Activated gamma-delta T cell treated with anti-CD3 and anti-CD28 coated beads, Interleukin-2, amount 50 U/mL, for 16 hours (primary cell): ENCODE measurements around the gene SERTAD3.
"Not testable (repeated sequence)": the region's sequence is repeated elsewhere in the genome, so short reads cannot be mapped to it uniquely, and the experiment has no call there.

ENCODE experiments used
- DNase-seq: peaks from one replicate; pipeline ENCODE4 v3.0.0-alpha.2; 2020; ENCODE audit warnings: low read depth

Gene SERTAD3, protein sequence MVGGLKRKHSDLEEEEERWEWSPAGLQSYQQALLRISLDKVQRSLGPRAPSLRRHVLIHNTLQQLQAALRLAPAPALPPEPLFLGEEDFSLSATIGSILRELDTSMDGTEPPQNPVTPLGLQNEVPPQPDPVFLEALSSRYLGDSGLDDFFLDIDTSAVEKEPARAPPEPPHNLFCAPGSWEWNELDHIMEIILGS

DNA sequence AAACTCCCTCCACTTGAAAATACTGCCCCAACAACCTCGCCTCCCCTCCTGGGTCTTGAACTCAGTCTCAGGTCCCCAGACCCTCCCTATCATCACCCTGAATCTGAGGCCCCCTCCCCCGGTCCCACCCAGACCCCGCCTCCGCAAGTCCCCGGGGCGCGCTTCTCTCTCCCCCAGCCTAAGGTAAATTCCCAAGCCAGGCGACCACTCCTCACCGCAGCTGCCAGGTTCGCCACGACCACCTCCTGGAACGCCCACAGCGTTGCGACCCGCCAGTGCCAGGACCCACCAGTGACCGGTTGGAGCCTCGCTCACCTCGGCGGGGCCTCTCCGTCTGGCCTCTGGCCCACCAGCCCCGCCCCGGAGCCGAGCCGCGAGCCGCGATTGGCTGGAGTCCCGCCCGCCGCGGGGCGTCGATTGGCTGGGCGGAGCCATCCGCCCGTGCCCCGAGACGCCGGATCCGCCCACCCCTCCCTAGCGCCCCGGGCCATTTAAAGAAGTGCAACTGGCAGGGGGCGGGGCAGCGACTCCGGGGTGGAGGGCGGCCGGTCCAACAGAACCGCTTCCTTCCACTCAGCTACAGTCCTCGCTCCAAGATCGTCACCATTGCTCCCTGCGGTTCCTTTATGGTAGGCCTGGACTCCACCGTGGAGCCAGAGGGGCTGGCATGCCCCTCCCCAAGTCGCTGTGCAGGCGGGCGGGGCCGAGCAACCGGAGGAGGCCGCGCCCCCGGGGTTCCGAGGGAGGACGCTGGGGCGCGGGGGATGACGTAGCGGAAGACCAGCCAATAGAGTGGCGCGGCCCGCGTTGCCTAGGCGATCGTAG, at the start of gene SERTAD3:
Gene SERTAD3 (minus strand): TSS at position 336 of the 825 bp plus-strand sequence. CDS start 2,255 bp downstream, outside the sequence.
- peak; percentile 96 for DNase-seq

DNA sequence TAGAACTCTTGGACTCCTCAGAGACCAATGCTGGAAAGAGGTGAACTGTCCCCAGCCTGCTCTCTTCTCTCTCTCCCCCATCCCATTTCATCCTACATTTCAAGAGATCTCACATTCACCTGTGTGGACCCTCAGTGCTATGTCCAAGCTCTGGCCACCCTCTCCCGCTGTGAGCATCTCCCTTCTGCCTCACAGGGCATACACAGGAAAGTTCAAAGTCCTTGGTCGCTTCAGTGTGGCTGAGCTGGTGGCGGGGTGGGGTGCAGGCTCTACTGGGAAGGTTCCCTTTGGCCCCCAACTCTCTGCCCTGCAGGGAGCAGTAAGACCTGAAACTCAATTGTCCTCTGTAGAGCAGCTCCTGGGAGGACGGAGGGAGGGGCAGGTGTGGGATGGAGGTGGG, 49.6 kb upstream of the SERTAD3 start:
- no peak for DNase-seq

DNA sequence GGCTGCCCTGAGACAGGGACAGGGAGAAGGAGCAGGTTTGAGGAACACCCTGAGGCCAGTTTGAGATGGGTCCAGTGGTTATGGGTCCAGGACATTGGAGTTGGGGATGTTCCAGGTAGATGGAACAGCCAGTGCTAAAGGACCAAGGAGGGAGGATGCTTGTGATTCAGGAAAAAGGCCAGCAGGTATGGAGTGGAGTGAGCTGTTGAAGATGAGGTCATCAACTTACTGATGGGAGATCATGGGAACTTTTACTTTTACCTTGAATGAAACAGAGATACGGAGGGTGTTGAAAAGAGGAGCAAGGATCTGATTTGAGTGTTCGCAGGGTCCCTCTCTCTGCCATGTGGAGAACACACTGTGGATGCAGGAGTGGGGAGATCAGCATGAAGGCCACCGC, 48.1 kb upstream of the SERTAD3 start:
- DNase-seq = no peak

DNA sequence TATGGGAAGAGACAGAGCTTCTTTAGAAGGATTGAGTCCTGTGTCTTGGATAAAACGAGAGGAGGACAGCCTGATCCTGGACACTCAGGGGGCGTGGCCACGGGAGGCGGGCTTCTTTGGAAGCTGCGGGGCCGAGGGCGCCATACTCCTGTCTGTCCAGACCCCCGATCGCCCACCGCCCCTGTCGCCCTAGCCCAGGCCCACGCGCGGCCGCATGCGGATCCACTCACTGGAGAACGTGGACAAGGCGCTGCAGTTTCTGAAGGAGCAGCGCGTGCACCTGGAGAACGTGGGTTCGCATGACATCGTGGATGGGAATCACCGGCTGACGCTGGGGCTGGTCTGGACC, 45.7 kb upstream of the SERTAD3 start:
- DNase-seq = no peak

DNA sequence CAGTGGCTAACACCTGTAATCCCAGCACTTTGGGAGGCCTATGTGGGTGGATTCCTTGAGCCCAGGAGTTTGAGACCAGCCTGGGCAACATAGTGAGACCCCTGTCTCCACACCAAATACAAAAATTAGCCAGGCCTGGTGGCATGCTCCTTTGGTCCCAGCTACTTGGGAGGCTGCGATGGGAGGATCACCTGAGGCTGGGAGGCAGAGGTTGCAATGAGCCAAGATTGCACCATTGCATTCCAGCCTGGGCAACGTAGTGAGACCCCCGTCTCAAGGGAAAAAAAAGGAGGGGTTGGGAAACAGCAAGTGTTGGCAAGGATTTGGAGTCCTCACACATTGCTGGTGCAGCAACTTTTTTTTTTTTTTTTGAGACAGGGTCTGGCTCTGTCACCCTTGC, 41.9 kb upstream of the SERTAD3 start:
- DNase-seq = no peak

DNA sequence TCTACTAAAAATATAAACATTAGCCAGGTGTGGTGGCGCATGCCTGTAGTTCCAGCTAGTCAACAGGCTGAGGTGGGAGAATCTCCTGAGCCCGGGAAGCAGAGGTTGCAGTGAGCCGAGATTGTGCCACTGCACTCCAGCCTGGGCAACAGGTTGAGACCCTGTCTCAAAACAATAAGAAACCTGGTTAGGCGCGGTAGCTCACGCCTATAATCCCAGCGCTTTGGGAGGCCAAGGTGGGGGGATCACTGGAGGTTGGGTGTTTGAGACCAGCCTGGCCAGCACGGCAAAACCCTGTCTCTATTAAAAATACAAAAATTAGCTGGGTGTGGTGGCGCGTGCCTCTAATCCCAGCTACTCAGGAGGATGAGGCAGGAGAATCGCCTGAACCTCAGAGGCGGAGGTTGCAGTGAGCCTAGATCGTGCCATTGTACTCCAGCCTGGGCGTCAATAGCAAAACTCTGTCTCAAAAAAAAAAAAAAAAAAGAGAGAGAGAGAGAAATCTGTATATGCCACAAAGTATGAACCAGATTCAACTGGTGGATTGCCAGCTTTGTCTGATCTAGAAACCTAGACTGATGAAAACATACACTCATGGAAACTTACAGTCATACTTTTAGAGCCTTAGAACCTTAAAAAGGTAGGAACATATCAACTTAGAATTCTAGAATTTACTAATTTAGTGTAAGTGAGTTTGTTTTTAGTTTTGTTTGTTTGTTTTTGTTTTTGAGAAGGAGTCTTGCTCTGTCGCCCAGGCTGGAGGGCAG, 31.9 kb upstream of the SERTAD3 start:
- DNase-seq = not testable (repeated sequence)

DNA sequence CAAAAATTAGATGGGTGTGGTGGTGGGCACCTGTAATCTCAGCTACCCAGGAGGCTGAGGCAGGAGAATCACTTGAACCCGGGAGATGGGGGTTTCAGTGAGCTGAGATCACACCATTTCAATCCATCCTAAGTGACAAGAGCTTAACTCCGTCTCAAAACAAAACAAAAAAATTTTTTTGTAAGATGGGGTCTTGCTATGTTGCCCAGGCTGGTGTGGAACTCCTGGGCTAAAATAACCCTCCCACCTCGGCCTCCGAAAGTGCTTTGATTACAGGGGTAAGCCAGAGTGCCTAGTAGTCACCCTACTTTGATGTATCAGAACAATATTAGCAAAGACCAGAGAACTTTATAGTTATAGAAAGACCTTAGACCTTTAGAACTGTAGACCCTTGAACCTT, 30.6 kb upstream of the SERTAD3 start:
- no peak for DNase-seq

DNA sequence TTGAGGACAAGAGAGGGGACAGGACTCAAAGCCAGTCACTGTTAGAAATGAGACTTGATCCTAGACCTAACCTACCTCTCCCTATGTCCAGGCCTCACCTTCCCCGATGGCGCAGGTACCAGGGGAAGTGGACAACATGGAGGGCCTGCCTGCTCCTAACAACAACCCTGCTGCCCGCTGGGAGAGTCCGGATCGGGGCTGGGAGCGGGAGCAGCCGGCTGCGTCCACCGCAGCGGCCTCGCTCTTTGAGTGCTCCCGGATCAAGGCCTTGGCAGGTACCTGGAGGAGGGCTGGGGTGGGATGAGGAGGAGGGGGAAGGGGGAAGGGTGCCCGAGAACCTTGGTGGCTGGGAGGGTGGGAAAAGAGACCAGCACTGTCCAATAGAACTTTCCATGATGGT, 28.4 kb upstream of the SERTAD3 start:
- DNase-seq = no peak

DNA sequence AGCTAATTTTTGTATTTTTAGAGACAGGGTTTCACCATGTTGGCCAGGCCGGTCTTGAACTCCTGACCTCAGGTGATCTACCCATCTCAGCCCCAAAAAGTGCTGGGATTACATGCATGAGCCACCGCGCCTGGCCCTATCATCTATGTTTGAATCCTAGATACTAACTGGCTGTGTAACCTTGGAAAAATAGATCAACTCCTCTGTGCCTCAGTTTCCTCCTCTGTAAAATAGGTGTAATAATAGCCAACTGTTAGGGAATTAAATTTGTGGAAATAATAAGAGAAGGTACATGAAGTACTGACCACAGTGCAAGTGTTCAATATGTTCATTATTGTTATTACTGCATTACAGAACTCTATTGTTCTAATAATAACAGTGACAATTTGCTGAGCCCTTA, 27.0 kb upstream of the SERTAD3 start:
- DNase-seq = no peak

DNA sequence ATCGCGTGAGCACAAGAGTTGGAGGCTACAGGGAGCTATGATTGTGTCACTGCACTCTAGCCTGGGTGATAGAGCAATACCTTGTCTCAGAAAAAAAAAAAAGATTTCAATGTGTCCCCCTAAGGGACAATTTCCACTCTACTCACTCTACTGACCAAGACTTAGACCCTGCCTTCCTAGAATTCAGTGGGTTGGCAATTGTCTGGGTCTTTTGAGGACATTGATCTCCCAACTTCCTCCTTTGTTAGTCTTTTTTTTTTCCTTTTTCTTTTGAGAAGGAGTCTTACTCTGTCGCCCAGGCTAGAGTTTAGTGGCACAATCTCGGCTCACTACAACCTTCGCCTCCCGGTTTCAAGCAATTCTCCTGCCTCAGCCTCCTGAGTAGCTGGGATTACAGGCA, 24.9 kb upstream of the SERTAD3 start:
- no peak for DNase-seq

DNA sequence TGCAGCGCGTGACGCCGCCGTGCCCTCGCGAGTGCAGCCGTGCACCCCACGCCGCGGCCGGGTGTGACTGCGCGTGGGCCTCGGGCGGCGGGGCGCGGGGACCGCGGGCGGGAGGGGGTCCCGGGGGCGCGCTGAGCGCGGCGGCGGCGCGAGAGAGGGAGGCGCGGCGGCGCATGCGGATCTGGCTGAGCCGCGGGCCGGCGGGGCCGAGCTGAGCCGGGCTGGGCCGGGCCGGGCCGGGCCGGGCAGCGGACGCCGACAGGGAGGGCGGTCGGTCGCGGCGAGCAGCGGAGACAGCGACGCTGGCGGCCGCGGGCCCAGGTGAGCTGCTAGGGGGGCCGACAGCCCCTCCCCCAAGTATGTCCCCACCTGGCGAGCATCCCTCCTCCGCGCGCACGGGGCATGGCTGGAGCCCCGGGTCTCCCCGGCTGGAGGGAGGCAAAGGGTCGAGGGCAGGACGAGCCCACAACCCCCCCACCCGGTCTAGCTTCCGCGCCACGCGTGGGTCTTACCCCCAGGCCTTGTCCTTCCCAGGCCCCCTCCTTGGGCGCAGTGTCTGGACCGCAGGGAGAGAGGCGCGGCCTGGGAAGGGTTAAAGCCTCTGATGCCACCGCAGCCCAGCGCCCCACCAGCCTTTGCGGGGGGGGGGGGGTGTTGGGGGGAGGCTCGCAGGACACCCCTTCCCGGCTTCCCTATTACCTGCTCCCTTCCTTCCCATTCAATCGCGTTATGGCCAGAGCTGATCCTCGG, 23.0 kb upstream of the SERTAD3 start, which contains the start of gene SPTBN4:
Gene SPTBN4 (plus strand): TSS at position 17 of the 750 bp plus-strand sequence. CDS start 5,621 bp downstream, outside the sequence.
- DNase-seq = no peak

DNA sequence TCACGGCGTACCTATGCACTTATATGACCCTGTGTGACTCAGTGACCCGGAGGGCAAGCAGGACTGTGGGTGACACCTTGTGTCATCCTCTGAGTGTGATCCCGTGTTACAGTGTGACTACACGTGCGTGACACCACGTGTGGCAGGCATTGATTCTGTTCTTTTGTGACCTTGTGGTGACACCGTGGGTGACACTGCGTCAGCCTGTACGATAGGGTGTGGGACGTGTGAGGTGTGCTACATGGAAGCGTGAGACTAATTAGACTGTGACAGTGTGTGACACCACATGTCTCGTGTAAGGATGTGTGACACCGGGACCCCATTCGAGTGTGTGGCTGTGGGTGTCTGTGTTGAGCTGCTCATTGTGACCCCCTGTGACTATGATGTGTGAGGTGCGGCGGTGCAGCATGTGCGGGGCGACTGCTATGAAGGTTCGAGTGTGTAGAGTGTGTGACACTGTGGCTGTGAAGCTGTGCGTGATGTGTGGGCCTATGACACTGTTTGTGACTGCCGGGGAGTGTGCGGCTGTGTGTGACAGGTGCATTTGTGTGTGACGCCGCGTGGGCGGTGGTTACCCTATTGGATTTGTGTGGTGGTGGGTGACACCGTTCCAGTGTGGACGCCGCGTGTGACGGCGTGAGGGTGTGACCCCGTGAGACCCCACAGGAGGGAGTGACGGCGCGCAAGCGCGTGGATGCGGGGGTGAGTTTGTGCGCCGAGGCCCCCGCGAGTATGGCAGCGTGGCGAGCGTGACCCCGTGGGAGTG, 22.3 kb upstream of the SERTAD3 start:
- peak; percentile 70 for DNase-seq

DNA sequence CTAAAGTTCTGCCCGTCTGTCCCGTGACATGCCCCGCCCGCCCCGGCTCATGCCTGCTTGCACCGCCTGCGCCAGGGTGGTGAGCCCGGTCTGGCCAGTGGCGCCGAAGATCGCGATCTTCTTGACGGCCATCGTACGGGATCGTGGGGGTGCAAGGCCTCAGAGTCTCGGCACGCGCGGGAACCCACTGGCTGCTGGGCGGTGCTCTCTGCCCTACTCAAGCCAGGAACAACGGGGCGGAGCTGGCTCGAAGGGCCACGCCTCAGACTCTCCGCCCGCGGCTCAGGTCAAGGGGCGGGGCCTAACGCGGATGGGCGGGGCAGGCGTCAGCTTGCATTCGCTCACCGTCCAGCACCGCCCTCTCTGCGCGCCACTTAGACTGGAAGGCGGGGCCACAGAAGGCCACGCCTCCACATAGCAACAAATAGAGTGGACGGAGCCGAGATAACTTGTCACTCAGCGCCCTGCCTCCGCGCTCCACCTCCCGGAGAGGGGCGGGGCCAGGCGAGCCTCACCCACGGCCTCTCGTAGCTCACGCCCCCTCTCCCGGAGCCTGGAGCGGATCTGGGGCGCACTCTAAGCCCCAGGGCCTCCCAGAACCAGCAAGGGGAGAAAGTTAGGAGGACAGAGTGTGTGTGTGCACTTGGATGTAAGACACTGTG, 21.6 kb upstream of the SERTAD3 start, which contains the start of gene BLVRB:
Gene BLVRB (minus strand): TSS at position 189 of the 662 bp plus-strand sequence. CDS start 57 bp downstream, at position 132.
- peak; percentile 99 for DNase-seq

DNA sequence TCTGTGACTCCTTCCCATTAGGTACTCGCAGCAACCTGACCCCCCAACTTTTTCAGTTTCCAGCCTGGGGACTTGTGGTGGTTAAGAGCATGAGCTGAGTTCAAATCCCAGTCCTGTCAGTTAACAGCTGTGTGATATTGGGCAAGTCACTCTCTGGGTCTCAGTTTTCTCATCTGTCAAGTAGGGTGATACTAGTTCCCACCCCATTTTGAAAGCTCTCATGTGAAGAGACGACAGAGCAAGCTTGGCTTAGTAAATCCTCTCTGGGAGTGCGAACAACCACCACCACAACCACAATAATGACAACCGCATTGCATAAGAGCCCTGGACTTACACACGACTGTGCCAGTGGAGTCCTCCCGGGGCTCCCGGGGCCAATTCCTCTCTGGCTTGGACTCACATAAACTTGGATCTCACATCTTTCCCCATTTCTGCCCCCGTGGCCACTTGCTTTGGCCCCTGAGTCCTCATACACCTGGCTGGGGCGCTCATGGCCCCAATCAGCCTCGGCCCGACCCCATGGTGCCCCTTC, 21.0 kb upstream of the SERTAD3 start:
- DNase-seq = peak; percentile 13

DNA sequence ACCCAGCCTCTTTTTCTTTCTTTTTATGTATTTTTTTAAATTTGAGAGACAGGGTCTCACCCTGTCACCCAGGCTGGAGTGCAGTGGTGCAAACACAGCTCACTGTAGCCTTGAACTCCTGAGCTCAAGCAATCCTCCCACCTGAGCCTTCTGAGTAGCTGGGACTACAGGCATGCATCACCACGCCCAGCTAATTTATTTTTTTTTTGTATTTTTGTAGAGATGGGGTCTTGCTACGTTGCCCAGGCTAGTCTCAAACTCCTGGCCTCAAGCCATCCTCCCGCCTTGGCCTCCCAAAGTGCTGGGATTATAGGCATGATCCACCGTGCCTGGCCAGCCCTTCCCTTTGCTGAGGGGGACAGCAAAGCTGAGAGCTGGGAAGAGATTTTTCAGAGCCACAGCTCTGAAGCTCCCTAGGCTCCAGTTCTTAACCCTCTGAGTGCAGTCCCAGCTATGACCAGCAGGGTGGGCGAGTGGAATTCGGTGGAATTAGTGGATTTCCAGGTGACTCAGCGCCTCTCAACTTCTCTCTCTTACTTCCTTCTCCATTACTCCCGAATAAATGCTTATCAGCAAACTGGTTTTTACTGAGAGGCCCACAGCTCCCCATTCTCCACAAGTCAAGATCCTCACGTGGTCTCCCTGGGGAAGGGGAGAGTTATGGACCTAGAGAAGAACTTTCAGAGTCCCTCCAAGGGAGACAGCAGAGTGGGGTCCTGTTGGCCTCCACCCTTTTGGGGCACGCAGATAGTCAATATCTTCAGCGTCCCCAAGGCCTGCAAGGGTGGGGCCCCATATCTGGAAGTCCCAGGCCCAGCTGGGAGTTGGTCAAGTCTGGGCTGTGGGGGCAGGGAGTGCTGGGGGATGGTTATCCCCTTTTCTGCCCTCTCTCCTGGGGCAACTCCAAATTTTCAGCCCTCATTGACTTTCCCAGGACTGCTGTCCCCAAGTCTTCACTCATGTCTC, 20.2 kb upstream of the SERTAD3 start:
- DNase-seq = peak; percentile 51

DNA sequence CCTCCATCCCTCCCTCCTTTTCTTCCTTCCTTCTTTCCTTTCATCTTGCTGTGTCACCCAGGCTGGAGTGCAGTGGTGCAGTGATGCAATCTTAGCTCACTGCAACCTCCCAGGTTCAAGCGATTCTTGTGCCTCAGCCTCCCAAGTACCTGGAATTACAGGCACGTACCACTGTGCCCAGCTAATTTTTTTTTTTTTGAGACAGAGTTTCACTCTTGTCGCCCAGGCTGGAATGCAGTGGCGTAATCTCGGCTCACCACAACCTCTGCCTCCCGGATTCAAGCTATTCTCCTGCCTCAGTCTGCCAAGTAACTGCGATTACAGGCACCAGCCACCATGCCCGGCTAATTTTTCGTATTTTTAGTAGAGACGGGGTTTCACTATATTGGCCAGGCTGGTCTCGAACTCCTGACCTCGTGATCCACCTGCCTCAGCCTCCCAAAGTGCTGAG, 19.5 kb upstream of the SERTAD3 start:
- DNase-seq = not testable (repeated sequence)

DNA sequence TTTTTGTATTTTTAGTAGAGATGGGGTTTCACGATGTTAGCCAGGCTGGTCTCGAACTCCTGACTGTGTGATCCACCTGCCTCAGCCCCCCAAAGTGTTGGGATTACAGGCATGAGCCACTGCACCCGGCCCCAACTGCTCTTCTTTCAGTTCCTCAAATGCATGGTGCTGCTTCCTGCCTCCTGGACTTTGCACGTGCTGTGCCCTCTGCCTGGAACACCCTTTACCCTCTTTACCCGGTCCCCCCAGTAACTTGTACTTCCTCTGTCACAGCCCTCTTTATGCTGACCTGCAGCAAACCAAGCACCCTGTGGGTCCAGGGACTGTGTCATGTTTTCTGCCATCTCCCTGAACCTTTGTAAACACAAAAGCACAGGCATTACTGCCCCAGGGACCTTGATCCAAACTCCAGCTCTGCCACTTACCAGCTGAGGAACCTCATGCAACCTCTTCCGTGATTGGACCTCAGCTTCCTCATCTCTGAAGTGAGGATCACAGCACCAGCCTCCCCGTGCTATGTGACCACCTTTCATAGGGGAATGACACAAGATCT, 17.6 kb upstream of the SERTAD3 start:
- no peak for DNase-seq

DNA sequence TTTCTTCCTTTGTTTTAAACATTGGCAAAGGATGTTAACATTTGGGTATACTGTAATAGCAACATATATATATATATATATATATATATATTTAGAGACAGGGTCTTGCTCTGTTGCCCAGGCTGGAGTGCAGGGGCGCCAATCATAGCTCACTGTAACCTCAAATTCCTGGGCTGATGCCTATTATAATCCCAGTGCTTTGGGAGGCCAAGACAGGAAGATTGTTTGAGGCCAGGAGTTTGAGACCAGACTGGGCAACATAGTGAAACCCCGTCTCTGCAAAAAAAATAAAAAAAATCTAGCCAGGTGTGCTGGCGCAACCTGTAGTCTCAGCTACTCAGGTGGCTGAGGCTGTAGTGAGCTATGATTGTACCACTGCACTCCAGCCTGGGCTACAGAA, 16.1 kb upstream of the SERTAD3 start:
- DNase-seq = no peak

DNA sequence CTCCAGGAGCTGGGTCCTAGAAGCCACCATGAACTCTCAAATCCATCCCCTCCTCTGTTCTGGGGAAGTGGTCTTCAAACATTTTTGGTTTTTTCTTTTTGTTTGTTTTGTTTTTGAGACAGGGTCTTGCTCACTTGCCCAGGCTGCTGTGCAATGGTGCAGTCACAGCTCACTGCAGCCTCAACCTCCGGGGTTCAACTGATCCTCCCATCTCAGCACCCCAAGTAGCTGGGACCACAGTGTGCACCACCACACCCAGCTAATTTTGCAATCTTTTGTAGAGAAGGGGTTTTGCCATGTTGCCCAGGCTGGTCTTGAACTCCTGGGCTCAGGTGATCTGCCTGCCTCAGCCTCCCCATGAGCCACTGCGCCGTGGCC, 14.5 kb upstream of the SERTAD3 start:
- no peak for DNase-seq
